T follicular helper cell (primary cell): ENCODE results near the gene RAD51B.

Experiments used
- DNase-seq: peaks from one replicate; pipeline ENCODE4 v3.0.0-alpha.2; 2020; ENCODE audit warnings: low read depth

Gene RAD51B

GRCh38 chr14:68512088-68512487, 692.5 kb downstream of the RAD51B start:
- no peak for DNase-seq

DNA sequence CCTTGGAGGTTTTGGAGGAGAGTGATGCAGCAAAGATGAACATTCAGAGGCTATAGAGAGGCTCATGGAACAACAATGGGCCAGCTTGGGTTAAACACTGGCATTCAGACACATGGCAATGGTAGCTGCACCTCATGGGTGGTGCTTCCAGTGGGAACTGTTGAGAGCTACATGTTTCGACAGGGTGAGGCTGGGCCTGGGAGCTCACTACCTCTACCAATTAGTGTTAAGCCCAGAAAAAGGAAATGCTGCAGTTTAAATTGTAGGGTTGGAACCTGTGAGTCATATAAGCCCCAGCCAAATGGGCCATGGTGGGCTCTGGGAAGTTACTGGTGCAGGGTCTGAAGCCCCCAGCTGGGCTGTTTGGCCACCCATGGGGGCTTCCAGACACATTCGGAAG, 693.6 kb downstream of the RAD51B start:
- DNase-seq = no peak

DNA sequence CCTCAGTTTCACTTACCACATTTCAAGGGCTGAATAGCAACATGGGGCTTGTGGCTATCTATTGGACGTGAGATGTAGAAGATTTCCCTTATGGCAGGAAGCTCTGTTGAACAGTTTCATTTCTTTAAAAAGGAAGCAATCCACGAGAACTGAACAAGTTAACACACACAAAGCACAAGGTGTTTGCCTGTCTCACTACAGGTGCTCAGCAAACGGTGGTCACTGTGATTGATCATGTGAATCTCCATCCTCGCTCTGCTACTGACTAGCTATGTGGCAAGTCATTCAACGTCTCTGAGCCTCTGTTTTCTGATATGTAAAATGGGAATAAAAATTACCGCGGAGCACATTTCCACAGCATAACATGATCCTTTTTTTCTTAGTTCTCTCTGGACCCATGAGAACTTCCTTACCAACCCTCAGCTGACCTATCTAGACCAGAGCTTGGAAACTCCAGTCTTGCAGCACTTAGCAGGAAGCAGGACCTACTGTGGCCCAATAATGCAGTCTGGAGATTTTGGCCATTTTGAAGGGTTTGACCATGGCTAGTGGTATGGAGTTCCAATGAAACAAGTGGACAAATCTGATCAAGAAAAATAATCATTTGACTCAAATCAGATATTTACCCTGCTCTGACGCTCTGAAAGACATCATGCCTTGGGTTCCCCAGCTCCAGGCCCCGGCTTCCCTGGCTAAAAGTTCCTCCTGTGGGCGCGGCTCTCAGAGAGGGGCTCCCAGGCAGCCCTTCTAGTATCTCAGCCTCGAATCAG, 694.4 kb downstream of the RAD51B start:
- DNase-seq = no peak

DNA sequence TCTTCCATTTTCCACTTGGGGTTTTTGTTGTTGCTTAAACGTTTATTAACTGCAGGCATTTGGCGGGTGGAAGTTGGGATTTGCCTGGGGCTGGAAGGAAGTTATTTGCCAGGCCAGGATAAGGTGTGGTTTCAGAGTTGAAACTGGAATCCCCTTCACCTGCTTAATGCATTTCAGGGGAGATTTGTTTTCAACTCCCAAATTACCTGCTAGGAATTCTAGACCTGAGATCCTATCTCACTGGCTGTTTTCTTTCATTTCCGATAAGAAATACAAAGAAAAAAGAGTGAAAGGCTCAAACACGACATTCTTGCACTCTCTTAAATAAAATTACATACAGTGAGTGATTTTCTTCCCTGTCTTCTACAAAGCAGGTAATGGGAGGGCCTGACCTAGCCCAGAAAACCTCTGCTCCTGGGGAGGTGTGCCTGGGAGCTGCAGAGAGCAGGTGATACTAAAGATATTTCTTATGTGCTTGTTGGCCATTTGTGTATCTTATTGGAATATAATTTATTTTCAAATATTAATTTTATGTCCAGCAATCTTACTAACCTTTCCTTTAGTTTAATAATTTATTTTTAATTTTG, 695.1 kb downstream of the RAD51B start:
- DNase-seq = no peak

GRCh38 chr14:68516342-68516741, 696.8 kb downstream of the RAD51B start:
- DNase-seq = no peak

- no peak for DNase-seq
Measured at GRCh38 chr14:68518166-68518565, 698.6 kb downstream of the RAD51B start.

- no peak for DNase-seq
Measured at GRCh38 chr14:68518761-68519670, 699.4 kb downstream of the RAD51B start.

- DNase-seq = no peak
Measured at GRCh38 chr14:68519671-68520187, 700.1 kb downstream of the RAD51B start.

DNA sequence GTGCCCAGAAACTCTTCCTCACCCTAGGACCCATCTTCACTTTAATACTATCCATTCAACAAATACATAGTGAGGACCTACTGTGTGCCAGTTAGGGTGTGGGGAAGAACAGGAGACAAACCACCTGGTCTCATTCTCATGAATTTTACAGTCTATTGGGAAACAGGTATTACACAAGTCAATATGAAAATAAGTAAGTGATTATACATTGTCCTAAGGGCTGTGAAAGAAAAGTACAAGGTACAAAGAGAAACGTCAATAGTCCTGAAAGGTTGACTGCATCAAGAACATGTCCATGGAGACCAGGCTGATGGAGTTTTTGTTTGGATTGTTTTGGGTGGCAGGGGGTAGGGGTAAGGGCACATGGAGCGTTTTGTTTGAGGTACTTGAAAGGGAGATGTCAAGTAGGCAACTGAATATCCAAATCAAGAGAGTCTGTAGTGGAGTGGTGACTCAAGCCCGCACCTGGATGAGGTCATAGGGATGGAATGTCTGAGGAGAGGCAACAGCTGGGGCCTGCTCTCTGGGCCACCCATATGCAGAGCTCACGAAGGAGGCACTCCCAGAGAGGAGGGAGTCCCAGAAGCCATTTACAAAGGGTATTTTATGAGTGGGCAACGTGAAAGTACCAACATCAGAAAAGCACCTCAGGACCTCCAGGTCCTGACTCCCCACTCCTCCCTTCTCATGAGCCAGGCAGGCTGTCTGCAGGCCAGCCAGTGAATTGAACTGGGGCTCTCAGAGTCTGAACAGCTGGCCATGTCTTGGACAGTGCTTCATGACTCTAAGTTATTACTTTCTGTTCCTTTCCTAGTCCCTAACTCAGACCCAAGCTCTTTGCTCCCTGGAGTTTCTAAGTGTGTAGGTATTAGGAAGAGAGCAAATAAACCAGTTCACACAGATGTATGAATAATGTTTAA, 701.3 kb downstream of the RAD51B start:
- DNase-seq = no peak

DNA sequence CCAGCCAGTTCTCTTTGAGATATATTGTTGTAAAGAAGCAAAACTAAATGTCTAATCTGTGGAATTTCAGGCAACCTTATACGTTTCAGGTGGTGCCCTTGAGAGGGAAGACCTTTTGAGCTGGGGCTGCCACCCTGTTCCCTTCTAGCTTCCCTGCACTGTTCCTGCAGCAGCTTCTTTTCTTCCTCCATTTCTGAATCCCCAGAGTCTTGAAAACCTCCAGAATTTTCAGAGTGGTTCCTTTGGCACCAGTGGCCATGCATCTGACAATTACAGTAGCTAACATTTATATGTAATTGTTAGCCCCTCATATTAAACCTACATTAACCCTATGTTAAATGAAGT, 702.0 kb downstream of the RAD51B start:
- no peak for DNase-seq

GRCh38 chr14:68521961-68522509, 702.5 kb downstream of the RAD51B start:
- DNase-seq = no peak

GRCh38 chr14:68522510-68523325, 703.1 kb downstream of the RAD51B start:
- no peak for DNase-seq

- no peak for DNase-seq
Measured at GRCh38 chr14:68523326-68523610, 703.7 kb downstream of the RAD51B start.

GRCh38 chr14:68523989-68524725, 704.6 kb downstream of the RAD51B start:
- no peak for DNase-seq

DNA sequence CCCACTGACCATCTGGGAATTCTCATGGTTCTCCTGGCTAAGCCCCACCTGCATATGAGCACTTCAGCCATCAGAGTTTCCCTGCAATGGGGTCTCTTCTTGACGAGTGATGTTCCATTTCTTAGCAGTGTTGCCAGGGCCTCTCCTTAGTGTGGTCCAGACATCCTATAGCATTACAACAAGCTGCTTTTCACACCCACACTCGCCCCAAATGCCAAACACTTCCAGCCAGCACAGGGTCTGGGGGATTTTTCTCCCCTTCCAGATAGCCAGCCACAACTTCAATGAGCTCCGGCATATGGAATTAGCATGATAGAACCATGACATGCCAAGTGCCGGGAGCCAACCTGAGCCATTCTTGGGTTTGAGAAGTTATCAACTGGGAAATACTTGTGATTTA, 705.9 kb downstream of the RAD51B start:
- no peak for DNase-seq

- DNase-seq = no peak
Measured at GRCh38 chr14:68526512-68527091, 707.0 kb downstream of the RAD51B start.

DNA sequence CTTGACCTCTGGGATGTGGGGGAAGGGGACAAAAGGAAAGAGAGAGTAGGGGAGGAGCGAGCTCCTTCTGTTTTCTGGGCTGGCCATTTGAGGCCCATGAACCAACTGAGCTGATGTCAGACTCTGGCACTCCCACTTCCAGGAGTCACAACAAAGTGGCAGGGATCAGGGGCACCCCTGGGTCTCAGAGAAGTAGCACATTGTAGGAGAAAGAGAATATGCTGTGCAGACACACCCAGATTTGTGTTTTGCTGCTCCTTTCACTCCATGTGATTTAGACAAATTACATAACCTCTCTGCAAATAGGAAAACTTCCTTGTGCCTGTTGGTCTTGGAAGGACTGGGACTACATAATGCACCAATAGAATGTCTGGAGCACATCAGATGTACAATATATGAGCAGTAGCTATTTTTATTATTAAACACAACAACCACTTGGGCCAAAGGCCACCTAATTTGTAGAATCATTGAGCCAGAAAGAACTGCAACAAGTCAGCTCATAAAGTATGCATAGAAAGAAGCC, 707.8 kb downstream of the RAD51B start:
- no peak for DNase-seq

DNA sequence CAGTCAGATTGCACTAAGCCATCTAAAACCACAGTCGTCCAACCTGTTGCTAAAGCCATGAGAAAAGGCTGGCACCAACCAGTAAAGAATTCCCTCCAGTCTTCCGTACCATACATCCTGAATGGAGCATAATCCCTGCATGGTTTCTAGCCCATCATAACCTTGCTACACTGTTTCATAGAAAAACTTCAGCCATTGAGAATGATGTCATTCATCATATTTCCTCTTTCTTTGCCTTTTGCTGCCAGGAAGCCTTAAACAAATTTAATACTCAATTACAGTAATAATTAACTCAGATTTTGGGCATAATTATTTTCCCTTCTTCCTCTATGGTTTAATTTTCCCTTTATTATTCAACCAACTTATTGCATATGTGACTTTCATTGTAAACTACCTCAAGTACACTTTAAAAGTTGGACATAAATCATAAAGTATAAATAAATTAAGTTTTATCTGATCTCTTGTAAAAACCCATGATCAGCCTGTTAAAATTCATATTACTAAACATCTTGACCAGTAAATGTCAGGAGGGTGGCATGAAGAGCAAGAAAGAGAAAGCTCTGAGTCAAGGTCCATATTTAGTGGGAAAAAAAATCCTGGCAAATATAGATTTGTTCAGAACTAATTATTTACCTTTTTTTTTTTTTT, 708.6 kb downstream of the RAD51B start:
- DNase-seq = no peak

DNA sequence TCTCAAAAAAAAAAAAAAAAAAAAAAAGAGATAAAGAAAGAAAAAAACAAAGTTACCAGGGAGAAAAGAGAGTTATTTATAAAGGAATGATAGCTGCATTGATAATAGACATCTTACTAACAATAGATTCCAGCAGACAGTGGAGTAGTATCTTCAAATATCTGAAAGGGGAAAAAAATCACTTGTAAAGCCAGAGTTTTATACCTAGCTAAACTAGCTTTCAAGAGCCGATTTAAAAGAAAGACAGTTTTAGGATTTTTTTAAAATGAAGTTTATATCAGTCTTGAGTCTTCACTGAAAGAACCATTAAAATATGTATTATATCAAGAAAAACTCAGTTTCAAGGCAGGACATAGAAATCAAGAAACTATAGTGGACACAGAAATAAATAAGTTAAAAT, 710.9 kb downstream of the RAD51B start:
- no peak for DNase-seq
